Stimulated activated CD4-positive, alpha-beta T cell treated with anti-CD3 and anti-CD28 coated beads, Interleukin-15, amount 100 ng/mL, for 1 hour (primary cell): ENCODE data around the gene IPCEF1.
"Not testable (repeated sequence)": the region's sequence is repeated elsewhere in the genome, so short reads cannot be mapped to it uniquely, and the experiment has no call there.

Experiments
- DNase-seq, 2 donors: peaks; one replicate each; pipeline ENCODE4 v3.0.0-alpha.2; 2020; ENCODE audit warnings: low read depth in 1 of 2, low spot score in 1 of 2

The IPCEF1 gene

GRCh38 chr6:154227862-154228520, 128.6 kb downstream of the IPCEF1 start:
- no peak for DNase-seq

GRCh38 chr6:154226461-154226860, 130.1 kb downstream of the IPCEF1 start:
- DNase-seq, result no peak

- no peak for DNase-seq
These were observed 133.3 kb downstream of the IPCEF1 start for GRCh38 chr6:154223296-154223695.

- no peak for DNase-seq
These were observed 133.9 kb downstream of the IPCEF1 start for GRCh38 chr6:154222716-154223115.

GRCh38 chr6:154219250-154219649, 137.4 kb downstream of the IPCEF1 start:
- DNase-seq, result no peak

- no peak for DNase-seq
These were observed 137.8 kb downstream of the IPCEF1 start for GRCh38 chr6:154218787-154219186.

GRCh38 chr6:154218301-154218700, 138.3 kb downstream of the IPCEF1 start:
- no peak for DNase-seq

- DNase-seq, result no peak
These were observed 142.8 kb downstream of the IPCEF1 start for GRCh38 chr6:154213782-154214181.

GRCh38 chr6:154210678-154211077, 145.9 kb downstream of the IPCEF1 start:
- DNase-seq, result no peak

GRCh38 chr6:154209555-154209954, 147.0 kb downstream of the IPCEF1 start:
- no peak for DNase-seq

- DNase-seq, result no peak
These were observed 149.6 kb downstream of the IPCEF1 start for GRCh38 chr6:154206996-154207395.

GRCh38 chr6:154206141-154206540, 150.5 kb downstream of the IPCEF1 start:
- DNase-seq, result no peak

- DNase-seq, result no peak
These were observed 153.6 kb downstream of the IPCEF1 start for GRCh38 chr6:154202958-154203357.

- DNase-seq, result no peak
These were observed 154.3 kb downstream of the IPCEF1 start for GRCh38 chr6:154202339-154202738.

GRCh38 chr6:154201688-154202087, 154.9 kb downstream of the IPCEF1 start:
- DNase-seq, result not testable (repeated sequence)

- no peak for DNase-seq
These were observed 159.3 kb downstream of the IPCEF1 start for GRCh38 chr6:154197196-154197860.

- no peak for DNase-seq
These were observed 160.2 kb downstream of the IPCEF1 start for GRCh38 chr6:154196333-154196885.

- DNase-seq, result no peak
These were observed 168.9 kb downstream of the IPCEF1 start for GRCh38 chr6:154187714-154188113.

GRCh38 chr6:154187203-154187602, 169.4 kb downstream of the IPCEF1 start:
- DNase-seq, result no peak

- DNase-seq, result no peak
These were observed 177.2 kb downstream of the IPCEF1 start for GRCh38 chr6:154179434-154179833.

GRCh38 chr6:154172393-154172792, 184.2 kb downstream of the IPCEF1 start:
- not testable (repeated sequence) for DNase-seq

- DNase-seq, result no peak
These were observed 186.5 kb downstream of the IPCEF1 start for GRCh38 chr6:154170106-154170505.
